ENCODE measurements around the gene CD151.
A peak's percentile ranks its signal among the peaks of the same experiment; 100 is the strongest.

GRCh38 chr11:858053-858761, 25.5 kb downstream of the CD151 start:
- TF ChIP-seq SIN3A (IDR thresholded peaks at IDR 0.05; ENCODE audit: borderline replicate concordance, insufficient read depth, low read length) (no peak), TAF1 (IDR thresholded peaks at IDR 0.05; ENCODE audit: borderline replicate concordance, insufficient read depth, low read length) (no peak), POLR2AphosphoS5 (IDR thresholded peaks at IDR 0.05; ENCODE audit: low read depth, low read length) (no peak), REST (IDR thresholded peaks at IDR 0.05; ENCODE audit: insufficient read depth in 1 of 2, low read depth in 2 of 2, low read length in 2 of 2) (peak in 1 of 2 experiments; percentile 61; a peak in 1 of 4 replicates)

Measured in PFSK-1 (cell line).